C4-2B (cell line): ENCODE results near the gene KCNK1.

Source experiments
- ZFX ChIP-seq: fragments of 450-650 bp; IDR thresholded peaks from 2 replicates; pipeline ENCODE4 v1.6.1; 2017
- TF ChIP-seq, protein P1 (sequence below): fragments of 450-650 bp; conservative IDR thresholded peaks from 2 replicates; pipeline ENCODE4 v1.5.1; 2017; ENCODE audit warnings: mild to moderate bottlenecking

DNA sequence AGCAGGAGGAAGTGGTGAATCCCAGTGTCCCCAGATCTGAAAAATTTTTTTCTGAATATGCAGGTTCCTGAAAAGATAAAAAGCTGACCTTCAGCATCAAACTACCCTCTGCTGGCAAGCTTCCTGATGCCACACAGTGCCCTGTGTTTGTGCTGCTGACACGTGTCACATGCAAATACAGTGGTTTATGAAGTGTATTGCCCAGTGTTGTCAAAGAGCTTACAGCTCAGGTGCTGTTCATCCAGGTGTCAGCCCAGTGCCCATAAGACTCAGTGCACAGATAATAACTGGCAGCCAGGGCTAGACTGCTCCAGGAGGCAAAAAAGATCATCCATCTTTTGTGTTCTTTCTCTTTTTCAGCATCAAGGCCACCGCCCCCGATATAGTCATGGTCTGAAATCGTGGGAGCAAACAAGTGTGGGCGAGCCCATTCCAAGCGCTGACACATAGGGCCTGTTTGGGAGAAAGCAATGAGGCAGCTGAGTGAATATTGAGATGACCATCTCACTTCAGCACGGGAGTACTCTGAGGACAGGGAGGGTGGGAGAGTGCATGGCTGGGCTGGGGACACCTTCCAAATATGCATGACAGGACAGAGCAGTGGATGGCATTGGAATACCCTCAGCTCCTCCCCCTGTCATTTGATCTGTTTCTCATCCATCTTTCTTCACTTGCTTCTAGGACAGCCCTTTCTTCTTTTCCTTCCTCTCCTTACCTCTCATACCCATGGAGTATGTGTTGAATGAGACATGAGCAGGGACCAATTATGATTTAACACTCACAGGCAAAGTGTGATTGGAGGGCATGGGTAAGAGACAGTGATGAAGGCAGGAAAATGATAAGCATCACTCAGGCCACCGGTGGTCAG is 6.4 kb upstream of the KCNK1 start:
- TF ChIP-seq, protein P1, sequence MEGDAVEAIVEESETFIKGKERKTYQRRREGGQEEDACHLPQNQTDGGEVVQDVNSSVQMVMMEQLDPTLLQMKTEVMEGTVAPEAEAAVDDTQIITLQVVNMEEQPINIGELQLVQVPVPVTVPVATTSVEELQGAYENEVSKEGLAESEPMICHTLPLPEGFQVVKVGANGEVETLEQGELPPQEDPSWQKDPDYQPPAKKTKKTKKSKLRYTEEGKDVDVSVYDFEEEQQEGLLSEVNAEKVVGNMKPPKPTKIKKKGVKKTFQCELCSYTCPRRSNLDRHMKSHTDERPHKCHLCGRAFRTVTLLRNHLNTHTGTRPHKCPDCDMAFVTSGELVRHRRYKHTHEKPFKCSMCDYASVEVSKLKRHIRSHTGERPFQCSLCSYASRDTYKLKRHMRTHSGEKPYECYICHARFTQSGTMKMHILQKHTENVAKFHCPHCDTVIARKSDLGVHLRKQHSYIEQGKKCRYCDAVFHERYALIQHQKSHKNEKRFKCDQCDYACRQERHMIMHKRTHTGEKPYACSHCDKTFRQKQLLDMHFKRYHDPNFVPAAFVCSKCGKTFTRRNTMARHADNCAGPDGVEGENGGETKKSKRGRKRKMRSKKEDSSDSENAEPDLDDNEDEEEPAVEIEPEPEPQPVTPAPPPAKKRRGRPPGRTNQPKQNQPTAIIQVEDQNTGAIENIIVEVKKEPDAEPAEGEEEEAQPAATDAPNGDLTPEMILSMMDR = no peak
- TF ChIP-seq ZFX = no peak
